ENCODE results near the gene LMO1. TPM values are rescaled to one million over a fixed set of nuclear protein-coding genes. Genes with fewer than 3 reads are reported as not detected.

The LMO1 gene
- polyA plus RNA-seq, 1 of the 3 experiments (the other 2 are of a cell fraction): 0.12 TPM

DNA sequence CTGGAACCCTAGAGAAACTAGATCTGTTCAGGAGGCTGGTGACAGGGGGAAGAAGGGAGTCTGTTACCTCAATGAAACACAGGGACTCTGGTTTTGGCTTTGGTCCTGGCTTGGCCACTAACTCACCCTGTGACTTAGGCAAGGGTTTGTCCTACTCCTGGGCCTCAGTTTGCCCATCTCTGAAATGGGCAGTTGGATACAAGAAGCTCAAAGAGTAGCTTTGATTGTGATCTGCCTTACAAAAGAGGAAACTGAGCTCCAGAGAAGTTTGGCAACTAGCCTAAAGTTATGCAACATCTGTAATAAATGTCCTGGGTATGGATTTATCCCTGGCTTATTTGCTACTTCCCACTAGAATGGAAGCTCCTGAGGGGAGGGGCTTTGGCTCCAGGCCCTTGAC lies 24.0 kb upstream of the LMO1 start:
- peaks cover 0 to 50% of the 10 kb centered on the region in 2 experiments; a peak in 2 of 4 replicates for H3K4me1 ChIP-seq (ENCODE audit: control insufficient read depth in 1 of 2, insufficient read depth in 2 of 2, low read depth in 1 of 2, low read length in 1 of 2)
- no peaks in the 10 kb centered on the region for H3K79me2 ChIP-seq (ENCODE audit: insufficient read depth)
- no peak overlapping the region for H3K27ac ChIP-seq (ENCODE audit: low read depth in 2 of 2, low read length in 1 of 2)
- no peak for DNase-seq
- no peaks in the 10 kb centered on the region for H4K20me1 ChIP-seq (ENCODE audit: insufficient read depth)
- CTCF ChIA-PET: interaction anchor here (0.9 to 3.8 kb wide), 3 partner anchors 19 to 94 kb away, joined by 3 to 20 read pairs (median 5); partner anchors contain the start of gene LMO1
- no peaks in the 10 kb centered on the region; the same call in 1 of the 2 replicates for H3K27me3 ChIP-seq (ENCODE audit: insufficient read depth)
- no peak overlapping the region for H3K4me2 ChIP-seq
- H3K36me3 ChIP-seq (replicated peaks in 1 of 2; ENCODE audit: control insufficient read depth in 1 of 2, insufficient read depth in 2 of 2, low read length in 1 of 2): no peaks in the 10 kb centered on the region
- POLR2A ChIA-PET: no interaction called here
- H3K9ac ChIP-seq: no peak overlapping the region
- H2AFZ ChIP-seq (ENCODE audit: low read depth): no peak overlapping the region
- TF ChIP-seq FOSL2 (IDR thresholded peaks at IDR 0.05; ENCODE audit: borderline replicate concordance, low read depth) (no peak), FOXJ3 (CRISPR knock-in tag; IDR thresholded peaks at IDR 0.05) (no peak), NFIC (IDR thresholded peaks at IDR 0.05; ENCODE audit: borderline replicate concordance) (no peak), YY1 (IDR thresholded peaks at IDR 0.05; ENCODE audit: low read depth) (no peak), RCOR1 (IDR thresholded peaks at IDR 0.05; ENCODE audit: low read length) (no peak), NRF1 (IDR thresholded peaks at IDR 0.05; ENCODE audit: low read depth, low read length) (no peak), JUND (IDR thresholded peaks at IDR 0.05) (no peak), RFX5 (IDR thresholded peaks at IDR 0.05; ENCODE audit: low read length) (no peak), RAD21 (IDR thresholded peaks at IDR 0.05; ENCODE audit: low read length) (no peak)
- no peaks in the 10 kb centered on the region for H3K9me3 ChIP-seq
- H3F3A ChIP-seq (replicated peaks; ENCODE audit: insufficient read depth): no peaks in the 10 kb centered on the region
- no peaks in the 10 kb centered on the region for H3K9me2 ChIP-seq
- no peak overlapping the region for H3K4me3 ChIP-seq (ENCODE audit: low read depth in 2 of 2, low read length in 1 of 2)

DNA sequence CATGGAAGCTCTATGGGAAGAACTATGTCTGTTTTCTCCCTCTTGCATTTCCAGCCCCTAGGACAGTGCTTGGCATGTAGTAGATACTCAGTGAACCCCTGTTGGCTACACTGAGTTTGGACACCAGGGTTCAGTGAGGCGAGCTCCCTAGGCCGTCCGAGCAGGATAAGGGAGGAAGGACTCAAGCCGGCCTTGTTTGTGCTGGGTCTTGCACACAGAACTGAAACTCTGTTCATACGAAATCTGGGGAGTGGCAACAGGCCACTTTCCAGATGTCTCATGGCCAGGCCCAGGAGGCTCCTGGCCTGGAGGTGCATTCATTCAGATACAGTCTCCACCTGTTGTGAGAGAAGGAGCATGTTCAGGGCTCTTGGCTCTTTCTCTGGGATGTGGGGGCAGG lies 23.6 kb upstream of the LMO1 start:
- Histone ChIP-seq H3K9me3 (no peaks in the 10 kb centered on the region), H3K4me3 (ENCODE audit: low read depth in 2 of 2, low read length in 1 of 2) (no peak overlapping the region), H3K27me3 (ENCODE audit: insufficient read depth) (no peaks in the 10 kb centered on the region; the same call in 1 of the 2 replicates), H3K27ac (ENCODE audit: low read depth in 2 of 2, low read length in 1 of 2) (no peak overlapping the region), H2AFZ (ENCODE audit: low read depth) (no peak overlapping the region), H3F3A (replicated peaks; ENCODE audit: insufficient read depth) (no peaks in the 10 kb centered on the region), H3K79me2 (ENCODE audit: insufficient read depth) (no peaks in the 10 kb centered on the region), H3K9ac (no peak overlapping the region), H3K36me3 (replicated peaks in 1 of 2; ENCODE audit: control insufficient read depth in 1 of 2, insufficient read depth in 2 of 2, low read length in 1 of 2) (no peaks in the 10 kb centered on the region), H3K4me1 (ENCODE audit: control insufficient read depth in 1 of 2, insufficient read depth in 2 of 2, low read depth in 1 of 2, low read length in 1 of 2) (peaks cover 0 to 54% of the 10 kb centered on the region in 2 experiments; a peak in 2 of 4 replicates), H4K20me1 (ENCODE audit: insufficient read depth) (no peaks in the 10 kb centered on the region), H3K4me2 (no peak overlapping the region), H3K9me2 (no peaks in the 10 kb centered on the region)
- POLR2A ChIA-PET: no interaction called here
- DNase-seq: no peak
- 71% methylated on average over 4 of the region's 5 CpGs for WGBS (ENCODE audit: low lambda C conversion rate)
- TF ChIP-seq MEF2A (IDR thresholded peaks at IDR 0.05; ENCODE audit: borderline replicate concordance, low read depth) (no peak), CHD2 (IDR thresholded peaks at IDR 0.05; ENCODE audit: low read length, partially characterized antibody) (no peak), RCOR1 (IDR thresholded peaks at IDR 0.05; ENCODE audit: low read length) (no peak), FOXJ3 (CRISPR knock-in tag; IDR thresholded peaks at IDR 0.05) (no peak), YY1 (IDR thresholded peaks at IDR 0.05; ENCODE audit: low read depth) (no peak), MXI1 (IDR thresholded peaks at IDR 0.05; ENCODE audit: low read depth, low read length) (no peak), EP300 (IDR thresholded peaks at IDR 0.05; ENCODE audit: borderline replicate concordance in 1 of 2, low read depth in 1 of 2, low read length in 1 of 2) (no peak), IRF3 (IDR thresholded peaks at IDR 0.05; ENCODE audit: low read depth, low read length) (no peak), JUND (IDR thresholded peaks at IDR 0.05) (no peak), SMC3 (IDR thresholded peaks at IDR 0.05; ENCODE audit: low read depth, low read length) (no peak), TCF12 (IDR thresholded peaks at IDR 0.05) (no peak), NRF1 (IDR thresholded peaks at IDR 0.05; ENCODE audit: low read depth, low read length) (no peak)
- TF ChIP-seq, protein P1, sequence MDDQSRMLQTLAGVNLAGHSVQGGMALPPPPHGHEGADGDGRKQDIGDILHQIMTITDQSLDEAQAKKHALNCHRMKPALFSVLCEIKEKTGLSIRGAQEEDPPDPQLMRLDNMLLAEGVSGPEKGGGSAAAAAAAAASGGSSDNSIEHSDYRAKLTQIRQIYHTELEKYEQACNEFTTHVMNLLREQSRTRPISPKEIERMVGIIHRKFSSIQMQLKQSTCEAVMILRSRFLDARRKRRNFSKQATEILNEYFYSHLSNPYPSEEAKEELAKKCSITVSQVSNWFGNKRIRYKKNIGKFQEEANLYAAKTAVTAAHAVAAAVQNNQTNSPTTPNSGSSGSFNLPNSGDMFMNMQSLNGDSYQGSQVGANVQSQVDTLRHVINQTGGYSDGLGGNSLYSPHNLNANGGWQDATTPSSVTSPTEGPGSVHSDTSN (IDR thresholded peaks at IDR 0.05): no peak
- CTCF ChIA-PET: interaction anchor here (0.9 to 3.8 kb wide), 2 partner anchors 24 to 94 kb away, joined by 3 to 20 read pairs; partner anchors contain the start of gene LMO1
